Myocyte (in vitro differentiated cells): Measurements from ENCODE around the gene IFNAR2. TPM values are rescaled to one million over a fixed set of nuclear protein-coding genes. Genes with fewer than 3 reads are reported as not detected.
"Not testable (repeated sequence)": the region's sequence is repeated elsewhere in the genome, so short reads cannot be mapped to it uniquely, and the experiment has no call there.

Experiments used
- DNase-seq: peaks from one replicate; pipeline ENCODE4 v3.0.0-alpha.2; 2012; ENCODE audit warnings: low read depth
- total RNA-seq: library from RNA; depleted of rRNA; stranded (reverse); fragments of >200 nt; gene quantifications from 2 replicates; pipeline ENCODE4 v1.2.3, GENCODE V29; 2014

Gene IFNAR2
- total RNA-seq, 1 donor from 2014 or later: 10.1 TPM

- DNase-seq: no peak
Observed at GRCh38 chr21:33244082-33244778, 14.5 kb downstream of the IFNAR2 start.

- no peak for DNase-seq
Observed at GRCh38 chr21:33244779-33245105, 15.0 kb downstream of the IFNAR2 start.

GRCh38 chr21:33245289-33245918, 15.7 kb downstream of the IFNAR2 start:
- DNase-seq: no peak

GRCh38 chr21:33246506-33246905, 16.8 kb downstream of the IFNAR2 start:
- no peak for DNase-seq

- DNase-seq: no peak
Observed at GRCh38 chr21:33246963-33247362, 17.2 kb downstream of the IFNAR2 start.

GRCh38 chr21:33247599-33247998, 17.9 kb downstream of the IFNAR2 start:
- DNase-seq: no peak

GRCh38 chr21:33249331-33250002, 19.7 kb downstream of the IFNAR2 start:
- DNase-seq: no peak

- no peak for DNase-seq
Observed at GRCh38 chr21:33251119-33251518, 21.4 kb downstream of the IFNAR2 start.

- DNase-seq: not testable (repeated sequence)
Observed at GRCh38 chr21:33253382-33253781, 23.6 kb downstream of the IFNAR2 start.

GRCh38 chr21:33254766-33255165, 25.0 kb downstream of the IFNAR2 start:
- DNase-seq: no peak

GRCh38 chr21:33255404-33255803, 25.7 kb downstream of the IFNAR2 start:
- no peak for DNase-seq

GRCh38 chr21:33256019-33256418, 26.3 kb downstream of the IFNAR2 start:
- DNase-seq: no peak

- no peak for DNase-seq
Observed at GRCh38 chr21:33257094-33257803, 27.5 kb downstream of the IFNAR2 start.

- DNase-seq: no peak
Observed at GRCh38 chr21:33258475-33258874, 28.7 kb downstream of the IFNAR2 start.

- no peak for DNase-seq
Observed at GRCh38 chr21:33259428-33259827, 29.7 kb downstream of the IFNAR2 start.

- no peak for DNase-seq
Observed at GRCh38 chr21:33259995-33260394, 30.3 kb downstream of the IFNAR2 start.

- DNase-seq: peak; percentile 70
Observed at GRCh38 chr21:33261635-33262034, 31.9 kb downstream of the IFNAR2 start.

GRCh38 chr21:33262921-33263320, 33.2 kb downstream of the IFNAR2 start:
- DNase-seq: no peak

- peak; percentile 53 for DNase-seq
Observed at GRCh38 chr21:33264561-33264960, 34.8 kb downstream of the IFNAR2 start.

- DNase-seq: no peak
Observed at GRCh38 chr21:33265664-33266049, 35.9 kb downstream of the IFNAR2 start.

- peak; percentile 70 for DNase-seq
Observed at GRCh38 chr21:33266050-33266788, 36.5 kb downstream of the IFNAR2 start, which contains the start of gene IL10RB. Gene IL10RB (plus strand): TSS chr21:33266367. CDS start chr21:33266466, 99 bp downstream.
